ENCODE results near the gene NNAT. TPM values are rescaled to one million over a fixed set of nuclear protein-coding genes. Genes with fewer than 3 reads are reported as not detected.

The NNAT gene
- total and polyA plus RNA-seq, 4 donors: 0.98 to 20.6 (median 8.2) TPM

GRCh38 chr20:37518059-37518458, 3.0 kb upstream of the NNAT start:
- no peaks in the 10 kb centered on the region for H3K27me3 ChIP-seq (ENCODE audit: control insufficient read depth in 3 of 3, insufficient read depth in 3 of 3, low read length in 2 of 3)
- whole genome bisulfite sequencing, 2 donors: 85 to 86% methylated on average over 7 of the region's 7 CpGs
- ATAC-seq (ENCODE audit: insufficient read depth, low FRiP score) (no peak), DNase-seq (no peak)
- peaks cover 7 to 37% (median 27%) of the 10 kb centered on the region in 5 donors for H3K4me1 ChIP-seq (ENCODE audit: control insufficient read depth in 5 of 5, insufficient read depth in 5 of 5, low read length in 5 of 5)
- H3K36me3 ChIP-seq (ENCODE audit: control insufficient read depth in 4 of 4, insufficient read depth in 4 of 4, low read length in 4 of 4): peaks cover 0 to 30% (median 9%) of the 10 kb centered on the region in 4 donors
- no peak overlapping the region for H3K27ac ChIP-seq (ENCODE audit: low read depth in 1 of 2, low read length in 1 of 2)
- no peak for TF ChIP-seq CTCF (IDR thresholded peaks at IDR 0.05; ENCODE audit: control extremely low read depth, extremely low read depth)
- H3K9me3 ChIP-seq (ENCODE audit: control insufficient read depth in 4 of 4, insufficient read depth in 3 of 4, low read length in 3 of 4): no peaks in the 10 kb centered on the region
- H3K9ac ChIP-seq (ENCODE audit: insufficient read depth in 1 of 2, low read length in 2 of 2): no peak overlapping the region
- no peak overlapping the region for H3K4me3 ChIP-seq

- H3K9me3 ChIP-seq (ENCODE audit: control insufficient read depth in 4 of 4, insufficient read depth in 3 of 4, low read length in 3 of 4): no peaks in the 10 kb centered on the region
- TF ChIP-seq CTCF (IDR thresholded peaks at IDR 0.05; ENCODE audit: control extremely low read depth, extremely low read depth): no peak
- H3K27me3 ChIP-seq (ENCODE audit: control insufficient read depth in 3 of 3, insufficient read depth in 3 of 3, low read length in 2 of 3): no peaks in the 10 kb centered on the region
- ATAC-seq (ENCODE audit: insufficient read depth, low FRiP score) (no peak), DNase-seq (peak; percentile 46 to 64 (median 58))
- no peak overlapping the region for H3K4me3 ChIP-seq
- H3K9ac ChIP-seq (ENCODE audit: insufficient read depth in 1 of 2, low read length in 2 of 2): no peak overlapping the region
- peak overlapping the region; percentile 54 to 55 for H3K27ac ChIP-seq (ENCODE audit: low read depth in 1 of 2, low read length in 1 of 2)
- peaks cover 10 to 37% (median 27%) of the 10 kb centered on the region in 5 donors for H3K4me1 ChIP-seq (ENCODE audit: control insufficient read depth in 5 of 5, insufficient read depth in 5 of 5, low read length in 5 of 5)
- WGBS, 2 donors: 57 to 63% methylated on average over 30 of the region's 30 CpGs
- H3K36me3 ChIP-seq (ENCODE audit: control insufficient read depth in 4 of 4, insufficient read depth in 4 of 4, low read length in 4 of 4): peaks cover 0 to 26% (median 7%) of the 10 kb centered on the region in 4 donors
Measured at GRCh38 chr20:37518606-37519507, 2.2 kb upstream of the NNAT start.

DNA sequence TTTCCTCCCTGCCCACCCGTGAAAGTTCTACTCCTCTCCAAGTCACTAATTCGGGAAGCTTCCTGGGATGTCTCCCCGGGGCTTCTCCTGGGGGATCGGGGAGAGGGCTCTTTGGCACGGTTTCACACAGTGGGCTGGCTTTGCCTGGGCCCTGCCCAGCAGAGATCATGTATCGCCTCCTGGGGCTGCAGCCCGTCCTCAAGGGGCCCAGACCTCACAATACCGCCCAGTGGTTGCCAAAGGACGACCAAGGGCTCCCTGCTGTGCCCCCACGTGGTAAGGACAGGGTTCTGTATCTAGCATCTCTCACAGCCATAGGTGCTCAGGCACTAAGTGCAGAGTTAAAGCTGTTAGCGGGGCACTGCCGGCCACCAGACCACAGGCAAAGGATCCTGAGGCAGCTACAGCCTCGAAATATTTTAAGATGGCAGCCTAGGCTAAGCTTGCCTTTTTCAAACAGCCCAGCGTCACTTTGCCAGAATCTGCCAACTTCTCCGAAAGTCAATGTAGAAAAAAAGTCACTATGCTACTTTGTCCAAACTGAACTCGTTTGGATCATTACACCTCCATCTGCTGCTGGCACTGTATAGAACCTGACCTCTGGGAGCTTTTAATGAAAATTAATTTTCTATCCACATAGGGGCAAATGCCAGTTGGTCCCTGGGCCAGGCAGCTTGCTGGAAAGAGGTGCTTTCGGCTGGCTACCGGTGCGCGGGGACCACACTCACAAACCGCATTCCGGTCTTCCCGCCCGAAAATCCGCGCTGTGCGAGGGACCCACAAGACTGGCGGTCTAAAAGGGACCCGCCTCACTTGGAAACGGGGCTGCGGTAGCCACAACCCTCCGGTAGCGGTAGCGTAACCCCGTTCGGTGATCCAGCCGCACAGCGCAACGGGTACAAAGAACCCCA, 1.3 kb upstream of the NNAT start:
- WGBS, 2 donors: 77 to 81% methylated on average over 39 of the region's 39 CpGs
- ATAC-seq (ENCODE audit: insufficient read depth, low FRiP score) (no peak), DNase-seq (peak; percentile 59 to 63 (median 60))
- Histone ChIP-seq H3K36me3 (ENCODE audit: control insufficient read depth in 4 of 4, insufficient read depth in 4 of 4, low read length in 4 of 4) (peaks cover 0 to 20% (median 2%) of the 10 kb centered on the region in 4 donors), H3K27me3 (ENCODE audit: control insufficient read depth in 3 of 3, insufficient read depth in 3 of 3, low read length in 2 of 3) (no peaks in the 10 kb centered on the region), H3K4me1 (ENCODE audit: control insufficient read depth in 5 of 5, insufficient read depth in 5 of 5, low read length in 5 of 5) (peaks cover 12 to 37% (median 27%) of the 10 kb centered on the region in 5 donors), H3K27ac (ENCODE audit: low read depth in 1 of 2, low read length in 1 of 2) (peak overlapping the region; percentile 5 to 55), H3K4me3 (no peak overlapping the region), H3K9me3 (ENCODE audit: control insufficient read depth in 4 of 4, insufficient read depth in 3 of 4, low read length in 3 of 4) (no peaks in the 10 kb centered on the region), H3K9ac (ENCODE audit: insufficient read depth in 1 of 2, low read length in 2 of 2) (no peak overlapping the region)
- no peak for TF ChIP-seq CTCF (IDR thresholded peaks at IDR 0.05; ENCODE audit: control extremely low read depth, extremely low read depth)

All from lung (tissue), 12 donors.